Caco-2 (cell line): ENCODE data around the gene SEC16A. TPM values are rescaled to one million over a fixed set of nuclear protein-coding genes. Genes with fewer than 3 reads are reported as not detected.

Experiments
- BruUV-seq: library from RNA; stranded (reverse); fragments of 400-500 nt; replicated peaks from 2 replicates; lab custom pipeline; 2021; lab: Mats Ljungman, UMichigan
- CTCF ChIA-PET: fragments of 300-600 bp; sonication (Branson Sonifier 250); formaldehyde crosslinking; loops from one replicate; lab custom pipeline; 2022; ENCODE audit warnings: antibody characterized with exemption; lab: Charles Lee
- POLR2A ChIA-PET: fragments of 300-600 bp; sonication (Branson Sonifier 250); formaldehyde crosslinking; loops from one replicate; lab custom pipeline; 2022; ENCODE audit warnings: antibody characterized with exemption; lab: Charles Lee
- DNase-seq, 2 experiments: peaks; one replicate each; pipeline versions ENCODE4 v3.0.0 to v3.0.0-alpha.2; 2020 to 2022
- H3K27me3 ChIP-seq: replicated peaks from 2 replicates; pipeline ENCODE4 v1.6.0; 2011; ENCODE audit warnings: low read length; ENCODE audit not compliant: control insufficient read depth, insufficient read depth
- H3K36me3 ChIP-seq: 2 replicates; pipeline ENCODE4 v1.5.1; 2011; ENCODE audit warnings: low read length; ENCODE audit not compliant: control insufficient read depth, insufficient read depth
- H3K4me1 ChIP-seq: fragments of 250-450 bp; sonication (Bioruptor Pico); 2 replicates; pipeline ENCODE4 v1.5.1; 2020; ENCODE audit warnings: mild to moderate bottlenecking
- H3K4me3 ChIP-seq: 2 replicates; pipeline ENCODE4 v1.5.1; 2011; ENCODE audit warnings: low read depth, mild to moderate bottlenecking, control low read depth, low read length
- H3K9me3 ChIP-seq: fragments of 250-450 bp; sonication (Bioruptor Pico); 2 replicates; pipeline ENCODE4 v1.5.1; 2020; ENCODE audit warnings: mild to moderate bottlenecking, moderate library complexity
- H3K27ac Mint-ChIP-seq: one replicate; pipeline ENCODE4 v1.8.0; 2022; ENCODE audit warnings: mixed read lengths; ENCODE audit not compliant: unreplicated experiment
- H3K27me3 Mint-ChIP-seq: one replicate; pipeline ENCODE4 v1.8.0; 2022; ENCODE audit warnings: mixed read lengths; ENCODE audit not compliant: insufficient read depth, unreplicated experiment
- H3K36me3 Mint-ChIP-seq: one replicate; pipeline ENCODE4 v1.8.0; 2022; ENCODE audit warnings: mild to moderate bottlenecking, mixed read lengths; ENCODE audit not compliant: insufficient read depth, unreplicated experiment
- H3K4me1 Mint-ChIP-seq: one replicate; pipeline ENCODE4 v1.8.0; 2022; ENCODE audit warnings: low read depth, mixed read lengths; ENCODE audit not compliant: unreplicated experiment
- H3K4me3 Mint-ChIP-seq: one replicate; pipeline ENCODE4 v1.8.0; 2022; ENCODE audit warnings: mild to moderate bottlenecking, moderate library complexity, mixed read lengths; ENCODE audit not compliant: unreplicated experiment
- H3K9me3 Mint-ChIP-seq: one replicate; pipeline ENCODE4 v1.8.0; 2022; ENCODE audit warnings: mixed read lengths; ENCODE audit not compliant: unreplicated experiment
- CTCF ChIP-seq, 2 experiments: fragments of 200-600 bp in 1 of 2; IDR thresholded peaks; 1 replicate in 1 of 2; 2 replicates in 1 of 2; pipeline versions ENCODE4 v1.5.1 to v1.8.0; 2011 to 2022; ENCODE audit warnings: antibody characterized with exemption in 1 of 2, control low read depth in 1 of 2, inconsistent platforms in 1 of 2, low read depth in 1 of 2, low read length in 1 of 2, mild to moderate bottlenecking in 1 of 2, moderate library complexity in 1 of 2; ENCODE audit not compliant: insufficient read depth in 1 of 2, severe bottlenecking in 1 of 2, unreplicated experiment in 1 of 2
- intact Hi-C: fragments of 100-400 bp; cut with micrococcal nuclease; formaldehyde crosslinking; loops from one replicate; pipeline ENCODE4 v1.10.0; 2022; ENCODE audit not compliant: unreplicated experiment
- total RNA-seq: library from RNA; stranded (reverse); gene quantifications from 2 replicates; pipeline ENCODE4 v1.2.3, GENCODE V29; 2022

The SEC16A gene
- total RNA-seq, 1 experiment from 2014 or later, result 76.4 TPM

- POLR2A ChIA-PET, result no interaction called here
- no peaks in the 10 kb centered on the region for H3K27me3 Mint-ChIP-seq
These were observed 18.8 kb upstream of the SEC16A start for GRCh38 chr9:136501686-136502085.

GRCh38 chr9:136499935-136500910 lies 17.4 kb upstream of the SEC16A start:
- BruUV-seq, result no TSS peak
- no peaks in the 10 kb centered on the region for H3K36me3 Mint-ChIP-seq
- H3K27me3 ChIP-seq, result no peaks in the 10 kb centered on the region
- H3K4me1 ChIP-seq, result no peaks in the 10 kb centered on the region
- H3K9me3 ChIP-seq, result no peaks in the 10 kb centered on the region
- intact Hi-C loops, result no loop called here
- no peaks in the 10 kb centered on the region for H3K9me3 Mint-ChIP-seq
- no peak for TF ChIP-seq CTCF (IDR thresholded peaks at IDR 0.05; ENCODE audit: insufficient read depth in 1 of 2, low read depth in 1 of 2, low read length in 1 of 2, severe bottlenecking in 1 of 2, unreplicated experiment in 1 of 2)
- H3K4me1 Mint-ChIP-seq, result no peaks in the 10 kb centered on the region
- H3K36me3 ChIP-seq, result no peaks in the 10 kb centered on the region
- no peak overlapping the region for H3K27ac Mint-ChIP-seq
- H3K27me3 Mint-ChIP-seq, result no peaks in the 10 kb centered on the region
- no peak for DNase-seq
- H3K4me3 Mint-ChIP-seq, result no peak overlapping the region
- CTCF ChIA-PET, result no interaction called here
- H3K4me3 ChIP-seq, result no peak overlapping the region
- POLR2A ChIA-PET, result no interaction called here

More at GRCh38 chr9:136501686-136502085, 18.8 kb upstream of the SEC16A start:
- no peak for DNase-seq
- Histone ChIP-seq H3K27me3 (no peaks in the 10 kb centered on the region), H3K36me3 (no peaks in the 10 kb centered on the region), H3K4me1 (no peaks in the 10 kb centered on the region), H3K9me3 (no peaks in the 10 kb centered on the region), H3K4me3 (no peak overlapping the region)
- no TSS peak for BruUV-seq
- Mint-ChIP-seq H3K9me3 (no peaks in the 10 kb centered on the region), H3K4me1 (no peaks in the 10 kb centered on the region), H3K36me3 (no peaks in the 10 kb centered on the region), H3K4me3 (no peak overlapping the region), H3K27ac (no peak overlapping the region)
- intact Hi-C loops, result no loop called here
- CTCF ChIA-PET, result no interaction called here
- no peak for TF ChIP-seq CTCF (IDR thresholded peaks at IDR 0.05; ENCODE audit: insufficient read depth in 1 of 2, low read depth in 1 of 2, low read length in 1 of 2, severe bottlenecking in 1 of 2, unreplicated experiment in 1 of 2)

DNA sequence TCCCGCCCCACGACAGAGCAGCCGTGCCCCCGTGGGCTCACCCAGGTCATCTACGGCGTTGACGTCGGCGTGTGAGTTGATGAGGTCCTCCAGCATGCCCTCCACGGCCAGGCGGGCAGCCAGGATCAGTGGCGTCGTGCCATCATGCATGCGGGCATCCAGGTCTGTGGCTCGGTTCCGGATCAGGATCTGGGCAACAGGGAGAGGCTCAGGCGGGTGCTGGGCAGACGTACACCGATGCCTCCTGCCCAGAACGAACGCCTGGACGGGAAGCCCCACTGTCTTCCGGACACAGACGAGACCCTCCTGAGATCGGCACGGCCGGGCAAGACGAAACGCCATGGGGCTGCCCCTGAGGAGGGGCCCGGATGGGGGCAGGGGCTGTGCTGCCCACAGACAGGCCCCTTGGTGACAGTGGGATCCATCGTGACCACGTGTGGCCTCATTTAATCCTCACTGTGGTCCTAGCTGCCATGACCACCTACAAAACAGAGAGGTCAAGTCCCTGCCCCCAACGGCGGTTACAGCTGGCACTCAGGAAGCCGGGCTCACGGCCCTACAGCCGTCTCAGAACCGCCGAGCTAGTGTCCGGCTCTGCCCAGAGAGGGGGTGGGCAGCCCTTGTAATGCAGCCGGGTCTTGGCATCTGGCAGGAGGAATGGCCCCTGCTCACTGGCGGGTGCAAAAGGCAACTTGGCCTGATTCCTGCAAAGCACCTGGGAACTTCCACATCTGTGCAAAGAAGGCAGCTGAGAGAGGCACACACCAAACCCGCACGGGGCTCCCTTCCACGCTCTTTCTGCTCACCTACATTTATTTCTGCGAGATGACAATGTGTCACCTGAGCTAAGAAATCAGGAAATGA lies 16.5 kb upstream of the SEC16A start:
- Histone ChIP-seq H3K4me1 (no peaks in the 10 kb centered on the region), H3K36me3 (no peaks in the 10 kb centered on the region), H3K4me3 (no peak overlapping the region), H3K9me3 (no peaks in the 10 kb centered on the region), H3K27me3 (no peaks in the 10 kb centered on the region)
- ChIA-PET POLR2A (no interaction called here), CTCF (no interaction called here)
- Mint-ChIP-seq H3K4me3 (no peak overlapping the region), H3K27ac (no peak overlapping the region), H3K4me1 (no peaks in the 10 kb centered on the region), H3K36me3 (no peaks in the 10 kb centered on the region), H3K27me3 (no peaks in the 10 kb centered on the region), H3K9me3 (no peaks in the 10 kb centered on the region)
- DNase-seq, result no peak
- no peak for TF ChIP-seq CTCF (IDR thresholded peaks at IDR 0.05; ENCODE audit: insufficient read depth in 1 of 2, low read depth in 1 of 2, low read length in 1 of 2, severe bottlenecking in 1 of 2, unreplicated experiment in 1 of 2)
- no TSS peak for BruUV-seq
- intact Hi-C loops, result no loop called here
